Measurements from ENCODE around the gene RAB11FIP3.

GRCh38 chr16:555528-556473 is 130.4 kb downstream of the RAB11FIP3 start:
- TF ChIP-seq CTCF (IDR thresholded peaks at IDR 0.05) (no peak), POLR2A (IDR thresholded peaks at IDR 0.05) (no peak)

Measured in stomach (tissue), 4 donors.